Adrenal gland (tissue), 12 donors: ENCODE data around the gene THEM5. TPM values are rescaled to one million over a fixed set of nuclear protein-coding genes. Genes with fewer than 3 reads are reported as not detected.

Experiments used
- DNase-seq, 7 donors: peaks; one replicate each; pipeline ENCODE4 v3.0.0-alpha.2; 2019 to 2020
- H3K27ac ChIP-seq, 5 donors: fragments of 200-600 bp; sonication (generic) in 4 of 5; 1 replicate in 3 of 5; 2 replicates in 2 of 5; pipeline versions ENCODE4 v1.5.1 to v1.8.0; 2016 to 2020; ENCODE audit warnings: mild to moderate bottlenecking in 1 of 5
- H3K27me3 ChIP-seq: fragments of 200-600 bp; 2 replicates; pipeline ENCODE4 v1.8.0; 2021
- H3K36me3 ChIP-seq, 2 donors: fragments of 200-600 bp; replicated peaks in 1 of 2; 1 replicate in 1 of 2; 2 replicates in 1 of 2; pipeline versions ENCODE4 v1.5.1 to v1.8.0; 2018 to 2022
- H3K4me1 ChIP-seq, 2 donors: fragments of 200-600 bp; replicated peaks in 1 of 2; 1 replicate in 1 of 2; 2 replicates in 1 of 2; pipeline versions ENCODE4 v1.5.1 to v1.8.0; 2018 to 2021
- H3K4me3 ChIP-seq, 4 donors: fragments of 200-600 bp; sonication (generic) in 3 of 4; one replicate each; pipeline ENCODE4 v1.5.1; 2016 to 2018
- H3K9me3 ChIP-seq, 3 donors: fragments of 200-600 bp; sonication (generic) in 1 of 3; replicated peaks in 1 of 3; 1 replicate in 2 of 3; 2 replicates in 1 of 3; pipeline versions ENCODE4 v1.5.1 to v1.8.0; 2016 to 2021
- CTCF ChIP-seq, 6 experiments: fragments of 450-650 bp in 4 of 6; fragments of 200-600 bp in 2 of 6; sonication (generic) in 1 of 6; IDR thresholded peaks; 1 replicate in 5 of 6; 2 replicates in 1 of 6; pipeline versions ENCODE4 v1.5.1 to v1.8.0; 2016 to 2021; ENCODE audit warnings: antibody characterized with exemption in 6 of 6, mild to moderate bottlenecking in 2 of 6, moderate library complexity in 1 of 6
- POLR2A ChIP-seq, 2 donors: fragments of 450-650 bp; IDR thresholded peaks; one replicate each; pipeline ENCODE4 v1.6.1; 2017; ENCODE audit warnings: antibody characterized with exemption in 2 of 2, mild to moderate bottlenecking in 2 of 2, moderate library complexity in 1 of 2
- WGBS, 4 donors: extraction: QIAGEN DNeasy Blood & Tissue Kit in 2 of 4; methylation state at CpG; one replicate each; pipeline versions ENCODE4 v1.1.5 to v1.1.7; 2013 to 2017; 5-methylcytosine and 5-hydroxymethylcytosine counted together
- intact Hi-C, 2 donors: fragments of 100-400 bp; cut with DNase I; formaldehyde crosslinking; loops; one replicate each; pipeline versions ENCODE4 v1.14.1 to v1.15.0; 2022 to 2023
- polyA plus RNA-seq, 3 donors: library from polyadenylated mRNA; stranded (reverse); fragments of 200-250 nt in 2 of 3; fragments of 350-450 nt in 1 of 3; fragmentation: Illumina TruSeq in 1 of 3; extraction: RNeasy Lipid Tissue Mini Kit (QIAGEN cat#74804) in 1 of 3; gene quantifications; one replicate each; pipeline ENCODE4 v1.2.3, GENCODE V29; 2013 to 2014
- total RNA-seq, 9 donors: library from RNA; depleted of rRNA in 4 of 9; stranded (reverse); fragments of >200 nt in 4 of 9; fragments of 120-200 nt in 1 of 9; fragmentation: NEBNext Ultra II Directional in 1 of 9; extraction: Animal tissue kit (Norgen Biotek cat#: 25700) in 1 of 9; gene quantifications; one replicate each; pipeline versions ENCODE4 v1.1.0 to v1.2.4, GENCODE V29; 2013 to 2023
- donor health status: healthy with polysubstance abuse.
- donor health status: Bipolar disorder and iron deficiency.
- donor health status: DM: yes; HTN: yes; CAD: no.
- donor health status: DM: no; HTN: no; CAD: no.
- donor health status: DM: no; HTN: no; CAD: no.
- donor health status: DM: yes; HTN: yes; CAD: no.

THEM5 gene
- total and polyA plus RNA-seq, 12 donors, result not detected

DNA sequence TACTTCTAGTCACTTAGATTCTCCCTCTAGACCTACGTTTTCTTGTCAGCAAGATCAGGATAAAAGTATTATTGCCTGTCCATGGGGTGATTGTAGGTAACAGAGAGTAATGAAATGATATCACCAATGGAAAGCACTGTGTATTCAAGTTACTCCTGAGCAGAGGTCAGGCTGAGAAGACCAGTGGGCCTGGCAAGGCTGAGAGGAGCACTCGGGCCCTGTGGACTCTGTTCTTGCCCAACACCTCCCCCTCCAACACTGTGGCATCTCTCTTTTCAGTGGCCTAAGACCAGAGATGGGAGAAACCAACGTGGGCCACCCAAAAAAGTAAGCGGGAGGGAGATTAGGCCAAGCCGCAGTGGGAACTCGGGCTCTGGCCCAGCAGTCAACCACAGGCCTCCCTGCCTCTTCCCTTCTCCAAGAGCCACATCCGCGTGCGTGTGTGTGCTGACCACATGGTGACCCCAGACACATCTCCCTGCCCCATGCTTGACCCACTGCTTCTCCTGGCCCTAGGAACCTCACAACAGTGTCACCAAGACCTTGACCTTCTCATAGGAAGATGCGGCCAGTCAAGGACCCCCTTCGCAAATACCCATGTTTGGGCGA, 34.2 kb downstream of the THEM5 start:
- no peaks in the 10 kb centered on the region for H3K27me3 ChIP-seq
- no peak for DNase-seq
- no peak overlapping the region for H3K4me3 ChIP-seq
- TF ChIP-seq POLR2A (IDR thresholded peaks at IDR 0.05) (no peak), CTCF (IDR thresholded peaks at IDR 0.05) (no peak)
- H3K36me3 ChIP-seq, result no peaks in the 10 kb centered on the region
- peaks cover 0 to 3% of the 10 kb centered on the region in 2 donors for H3K4me1 ChIP-seq
- no peaks in the 10 kb centered on the region for H3K9me3 ChIP-seq
- WGBS, 4 donors, result 74 to 83% (median 78%) methylated on average over 3 to 12 of the region's 12 CpGs
- intact Hi-C loops, result no loop called here
- no peak overlapping the region for H3K27ac ChIP-seq

- DNase-seq, result no peak
- no peak overlapping the region for H3K4me3 ChIP-seq
- H3K36me3 ChIP-seq, result no peaks in the 10 kb centered on the region
- TF ChIP-seq CTCF (IDR thresholded peaks at IDR 0.05) (no peak), POLR2A (IDR thresholded peaks at IDR 0.05) (no peak)
- 61 to 74% (median 64%) methylated on average over 3 to 7 of the region's 7 CpGs for WGBS, 4 donors
- no peak overlapping the region for H3K27ac ChIP-seq
- no peaks in the 10 kb centered on the region for H3K27me3 ChIP-seq
- intact Hi-C loops, result no loop called here
- peaks cover 0 to 3% of the 10 kb centered on the region in 2 donors for H3K4me1 ChIP-seq
- H3K9me3 ChIP-seq, result no peaks in the 10 kb centered on the region
Measured at GRCh38 chr1:151817353-151817730, 36.2 kb downstream of the THEM5 start.

DNA sequence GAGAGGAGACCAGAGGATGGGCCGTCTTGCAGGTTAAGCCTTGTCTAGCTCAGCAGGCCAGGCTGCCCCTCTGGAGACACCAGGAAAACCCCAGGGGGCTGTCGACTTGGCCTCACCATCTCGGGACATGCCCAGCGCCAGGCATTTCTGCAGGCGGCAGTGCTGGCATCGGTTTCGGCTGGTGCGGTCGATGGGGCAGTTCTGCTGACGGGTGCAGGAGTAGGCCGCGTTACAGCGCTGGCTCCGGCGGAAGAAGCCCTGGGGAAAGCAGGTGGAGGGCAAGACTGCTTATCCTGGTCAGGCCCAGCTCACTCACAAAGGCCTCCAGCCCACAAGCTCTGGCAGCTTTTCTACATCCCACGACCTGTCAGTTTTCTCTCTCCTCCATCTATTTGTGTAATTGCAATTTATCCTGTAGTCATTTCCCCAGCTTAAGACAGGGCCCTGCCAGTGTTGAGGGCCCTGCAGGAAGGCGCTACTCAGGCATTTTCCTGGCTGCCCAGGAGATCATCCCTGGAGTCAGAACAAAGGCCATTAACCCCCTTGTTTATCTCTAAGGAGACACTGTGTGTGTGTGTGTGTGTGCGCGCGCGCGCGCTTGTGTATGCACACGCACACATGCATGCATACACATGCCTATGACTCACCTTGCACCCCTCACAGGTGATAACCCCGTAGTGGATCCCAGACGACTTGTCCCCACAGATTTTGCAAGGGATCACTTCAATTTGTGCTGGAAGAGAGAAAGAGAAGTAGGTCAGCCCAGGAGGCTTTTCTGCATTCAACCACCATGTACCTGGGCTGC, 36.8 kb downstream of the THEM5 start:
- H3K27me3 ChIP-seq, result no peaks in the 10 kb centered on the region
- no peak overlapping the region for H3K4me3 ChIP-seq
- no peak for TF ChIP-seq CTCF (IDR thresholded peaks at IDR 0.05)
- TF ChIP-seq POLR2A (IDR thresholded peaks at IDR 0.05), result no peak
- intact Hi-C loops, result no loop called here
- 76 to 93% (median 83%) methylated on average over 14 to 26 of the region's 26 CpGs for WGBS, 4 donors
- H3K9me3 ChIP-seq, result no peaks in the 10 kb centered on the region
- DNase-seq, result no peak
- no peaks in the 10 kb centered on the region for H3K36me3 ChIP-seq
- H3K4me1 ChIP-seq, result peaks cover 0 to 3% of the 10 kb centered on the region in 2 donors
- no peak overlapping the region for H3K27ac ChIP-seq

DNA sequence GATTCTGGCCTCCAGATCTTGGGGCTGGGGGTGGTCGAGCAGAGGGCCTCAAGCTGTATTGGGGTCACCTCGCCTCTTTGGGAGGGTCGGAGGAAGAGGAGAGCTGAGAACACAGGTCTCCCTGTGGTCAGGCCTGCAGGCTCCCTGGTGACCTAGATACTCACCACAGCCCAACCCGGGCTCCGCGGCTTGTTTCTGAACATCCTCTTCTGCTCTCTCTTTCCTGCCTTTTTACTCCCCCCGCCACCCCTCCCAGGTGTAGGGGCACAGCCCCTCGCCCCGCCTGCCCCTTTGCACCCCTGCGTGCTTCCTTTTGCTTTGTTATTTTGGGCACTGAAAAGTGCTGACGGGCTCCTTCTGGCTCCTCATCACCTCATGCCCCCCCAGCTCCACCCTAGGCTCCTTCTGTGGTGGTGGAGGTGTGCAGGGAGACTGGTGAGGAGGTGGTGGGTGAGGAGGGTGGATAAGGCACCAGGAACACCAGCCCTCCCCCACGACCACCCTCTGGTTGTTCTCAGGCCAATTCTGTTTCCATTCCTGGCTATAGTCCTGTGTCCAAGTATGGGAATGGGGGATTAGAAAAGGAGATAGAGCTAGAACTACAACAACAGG, 37.7 kb downstream of the THEM5 start:
- H3K27me3 ChIP-seq, result no peaks in the 10 kb centered on the region
- TF ChIP-seq CTCF (IDR thresholded peaks at IDR 0.05) (no peak), POLR2A (IDR thresholded peaks at IDR 0.05) (no peak)
- peaks cover 0 to 3% of the 10 kb centered on the region in 2 donors for H3K4me1 ChIP-seq
- H3K9me3 ChIP-seq, result no peaks in the 10 kb centered on the region
- intact Hi-C loops, result no loop called here
- H3K27ac ChIP-seq, result no peak overlapping the region
- WGBS, 4 donors, result 62 to 78% (median 67%) methylated on average over 11 to 12 of the region's 12 CpGs
- no peak for DNase-seq
- H3K36me3 ChIP-seq, result no peaks in the 10 kb centered on the region
- H3K4me3 ChIP-seq, result no peak overlapping the region
